Motor neuron (in vitro differentiated cells): ENCODE results near the gene POMT1. TPM values are rescaled to one million over a fixed set of nuclear protein-coding genes. Genes with fewer than 3 reads are reported as not detected.
"Not testable (repeated sequence)": the region's sequence is repeated elsewhere in the genome, so short reads cannot be mapped to it uniquely, and the experiment has no call there.

ENCODE experiments used
- ATAC-seq, 8 experiments: fragments of 200-7000 bp; cut with Tn5 transposase; replicated peaks in 6 of 8; 2 replicates each; pipeline ENCODE4 v1.8.0; 2021; ENCODE audit warnings: mild to moderate bottlenecking in 8 of 8, moderate library complexity in 8 of 8
- H3K27ac ChIP-seq, 2 donors: fragments of 250-450 bp; sonication (Bioruptor Pico); 2 replicates each; pipeline ENCODE4 v1.9.0; 2021; ENCODE audit warnings: antibody characterized with exemption in 2 of 2, mild to moderate bottlenecking in 2 of 2, moderate library complexity in 1 of 2
- H3K4me1 ChIP-seq, 2 donors: fragments of 250-450 bp; sonication (Bioruptor Pico); replicated peaks in 1 of 2; 2 replicates each; pipeline ENCODE4 v1.6.1; 2021; ENCODE audit warnings: antibody characterized with exemption in 2 of 2, mild to moderate bottlenecking in 2 of 2, moderate library complexity in 1 of 2
- H3K4me3 ChIP-seq, 5 donors: fragments of 250-450 bp; sonication (Bioruptor Pico); 2 replicates each; pipeline ENCODE4 v1.9.0; 2021; ENCODE audit warnings: antibody characterized with exemption in 5 of 5, mild to moderate bottlenecking in 5 of 5, moderate library complexity in 4 of 5
- WGBS, 10 experiments: fragments of 450-650 bp; shearing (Covaris generic); methylation state at CpG; one replicate each; pipeline ENCODE4 v1.0.0; 2022; 5-methylcytosine and 5-hydroxymethylcytosine counted together
- in situ Hi-C, 9 experiments: fragments of 400-800 bp; cut with MboI; loops; one replicate each; pipeline ENCODE4 v1.15.0; 2021; ENCODE audit warnings: low sequenced_read_pairs in 9 of 9, low pct_unique_long_range_greater_than_20kb in 2 of 9; ENCODE audit not compliant: unreplicated experiment in 9 of 9
- total RNA-seq, 8 experiments: library from RNA; unstranded; fragments of 300-600 nt; gene quantifications; 2 replicates each; pipeline versions ENCODE4 v1.2.3 to v1.2.4, GENCODE V29; 2022

The POMT1 gene
- total RNA-seq, 8 experiments from 2014 or later = 10.0 to 39.8 (median 26.0) TPM

- Histone ChIP-seq H3K4me3 (no peak overlapping the region), H3K27ac (no peak overlapping the region), H3K4me1 (no peaks in the 10 kb centered on the region)
- ATAC-seq = no peak
- in situ Hi-C loops = no loop called here
- WGBS, 10 experiments = 47 to 100% (median 73%) methylated on average over 2 to 7 of the region's 7 CpGs; no CpG with 5 or more reads in 2 of the 10 experiments
Observed at GRCh38 chr9:131539223-131539923, 36.7 kb downstream of the POMT1 start.

DNA sequence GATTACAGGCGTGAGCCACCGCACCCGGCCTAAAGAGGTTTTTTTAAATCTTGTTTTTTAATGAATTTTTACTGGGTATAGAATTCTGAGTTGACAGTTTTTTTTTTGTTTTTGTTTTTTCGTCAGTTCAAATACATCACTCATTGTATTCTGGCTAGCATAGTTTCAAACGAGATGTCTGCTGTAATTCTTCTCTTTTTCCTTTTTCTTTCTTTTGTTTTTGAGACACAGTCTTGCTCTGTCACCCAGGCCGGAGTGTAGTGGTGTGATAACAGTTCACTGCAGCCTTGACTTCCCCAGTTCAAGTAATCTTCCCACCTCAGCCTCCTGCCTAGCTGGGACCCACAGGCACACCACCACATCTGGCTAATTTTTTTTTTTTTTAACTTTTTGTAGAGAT, 40.4 kb downstream of the POMT1 start:
- in situ Hi-C loops = no loop called here

DNA sequence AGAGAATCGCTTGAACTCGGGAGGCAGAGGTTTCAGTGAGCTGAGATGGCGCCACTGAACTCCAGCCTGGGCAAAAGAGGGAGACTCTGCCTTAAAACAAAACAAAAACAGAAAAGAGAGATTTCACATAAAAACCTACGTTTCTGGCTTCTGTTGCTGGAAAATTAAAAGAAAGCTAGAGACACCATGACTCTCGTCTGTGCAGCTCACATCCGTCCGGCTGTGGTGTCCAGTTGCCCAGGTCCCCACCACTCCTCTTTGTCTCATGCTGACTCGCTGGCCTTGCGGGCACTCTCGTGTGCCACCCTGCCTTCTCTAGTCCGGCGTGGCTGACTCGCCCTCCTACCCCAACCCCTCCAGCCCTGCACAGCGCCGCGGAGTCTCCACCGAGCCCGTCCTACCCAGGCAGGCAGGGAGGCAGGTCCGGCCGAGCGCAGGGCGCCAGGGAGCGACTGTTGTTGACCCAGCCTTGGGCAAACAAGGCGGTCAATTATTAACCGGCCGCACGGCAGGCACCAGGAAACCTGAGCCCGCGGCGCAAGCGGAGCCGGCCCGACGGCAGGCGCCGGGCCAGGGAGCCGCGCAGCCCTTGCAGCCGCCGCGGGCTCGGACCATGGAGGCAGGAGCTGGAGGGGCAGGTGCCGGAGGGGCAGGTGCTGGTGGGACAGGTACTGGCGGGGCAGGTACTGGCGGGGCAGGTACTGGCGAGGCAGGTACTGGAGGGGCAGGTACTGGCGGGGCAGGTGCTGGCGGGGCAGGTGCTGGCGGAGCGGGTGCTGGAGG, 42.5 kb downstream of the POMT1 start, which contains the start of gene PRRT1B:
TSS of gene PRRT1B (plus strand) at position 521 of the 783 bp plus-strand sequence. CDS start at position 614, 93 bp downstream.
- 52 to 100% (median 86%) methylated on average over 2 to 12 of the region's 50 CpGs; no CpG with 5 or more reads in 2 of the 10 experiments for WGBS, 10 experiments
- in situ Hi-C loops = no loop called here
- Histone ChIP-seq H3K4me3 (peak within 1 kb of the TSS in 3 of 5 donors; percentile 3 to 20 (median 3)), H3K27ac (no peak within 1 kb of the TSS), H3K4me1 (peaks cover 0 to 2% of the 10 kb centered on the region in 2 donors)
- ATAC-seq = peak in 6 of 8 experiments; percentile 6 to 76 (median 19)

More for the DNA sequence above, 40.4 kb downstream of the POMT1 start:
- Histone ChIP-seq H3K4me1 (peaks cover 0 to 2% of the 10 kb centered on the region in 2 donors), H3K4me3 (no peak overlapping the region), H3K27ac (no peak overlapping the region)
- ATAC-seq = no peak
- WGBS, 10 experiments = 33 to 100% (median 88%) methylated on average over 2 to 6 of the region's 6 CpGs; no CpG with 5 or more reads in 2 of the 10 experiments

GRCh38 chr9:131545786-131546335, 43.1 kb downstream of the POMT1 start:
- H3K4me1 ChIP-seq = peaks cover 0 to 2% of the 10 kb centered on the region in 2 donors
- H3K4me3 ChIP-seq = peak overlapping the region in 3 of 5 donors; percentile 3 to 20 (median 3)
- ATAC-seq = peak in 6 of 8 experiments; percentile 19 to 53 (median 42)
- no CpG with 5 or more reads among the region's 30 CpGs for WGBS, 10 experiments
- no peak overlapping the region for H3K27ac ChIP-seq
- in situ Hi-C loops = no loop called here

DNA sequence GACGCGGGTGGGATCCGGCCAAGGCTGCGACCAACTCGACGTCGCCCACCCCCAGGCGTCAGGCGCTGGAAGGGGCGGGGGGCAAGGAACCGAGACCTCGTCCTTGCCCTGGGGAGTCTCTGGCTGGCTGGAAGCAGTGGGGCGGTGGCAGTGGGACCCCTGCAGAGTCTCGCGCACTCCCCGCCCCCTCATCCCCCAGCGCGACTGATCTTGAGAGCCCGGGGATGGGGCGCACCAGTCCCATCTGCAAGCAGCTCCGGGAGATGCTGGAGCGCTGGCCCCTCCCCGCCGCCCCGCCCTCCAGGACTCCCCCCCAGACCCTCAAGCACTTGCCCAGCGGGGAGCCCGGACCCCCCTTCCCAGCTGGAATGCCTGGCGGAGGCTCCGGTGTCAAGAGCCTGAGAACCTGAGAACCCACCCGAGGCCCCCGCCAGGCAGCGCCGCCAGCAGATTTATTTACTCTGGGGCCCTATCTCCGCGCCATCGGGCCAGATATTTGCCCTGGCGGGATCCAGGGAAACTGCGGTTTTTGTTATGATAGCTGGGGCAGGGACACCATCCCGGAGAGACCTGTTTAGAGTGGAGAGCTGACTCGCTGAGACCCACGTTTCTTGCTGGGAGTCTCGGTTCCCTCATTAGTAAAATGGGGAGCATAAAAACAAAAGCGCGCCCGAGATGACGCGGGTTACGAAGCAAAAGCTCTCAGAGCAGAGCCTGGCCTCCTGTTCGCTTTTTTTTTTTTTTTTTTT, 43.8 kb downstream of the POMT1 start:
- no peak overlapping the region for H3K27ac ChIP-seq
- WGBS, 10 experiments = 0 to 31% (median 7%) methylated on average over 1 to 12 of the region's 49 CpGs; no CpG with 5 or more reads in 2 of the 10 experiments
- peaks cover 0 to 2% of the 10 kb centered on the region in 2 donors for H3K4me1 ChIP-seq
- H3K4me3 ChIP-seq = peak overlapping the region in 4 of 5 donors; percentile 3 to 20 (median 12)
- in situ Hi-C loops = no loop called here
- ATAC-seq = peak; percentile 40 to 79 (median 70)

DNA sequence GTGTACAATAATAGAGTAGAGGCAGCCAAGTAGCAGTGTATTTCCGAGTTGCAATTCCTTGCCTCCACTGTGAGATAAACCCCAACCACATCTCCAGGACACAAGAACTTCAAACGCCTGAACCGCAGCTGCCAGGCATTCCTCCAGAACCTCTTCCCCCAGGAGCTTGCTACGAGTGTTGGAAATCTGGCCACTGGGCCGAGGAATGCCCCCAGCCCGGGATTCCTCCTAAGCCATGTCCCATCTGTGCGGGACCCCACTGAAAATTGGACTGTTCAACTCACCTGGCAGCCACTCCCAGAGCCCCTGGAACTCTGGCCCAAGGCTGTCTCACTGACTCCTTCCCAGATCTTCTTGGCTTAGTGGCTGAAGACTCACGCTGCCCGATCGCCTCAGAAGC, 46.5 kb downstream of the POMT1 start:
- H3K27ac ChIP-seq, in situ Hi-C loops, H3K4me1 ChIP-seq, H3K4me3 ChIP-seq, ATAC-seq: not testable (repeated sequence)
- WGBS, 10 experiments = 35 to 100% (median 73%) methylated on average over 1 to 6 of the region's 10 CpGs; no CpG with 5 or more reads in 5 of the 10 experiments

DNA sequence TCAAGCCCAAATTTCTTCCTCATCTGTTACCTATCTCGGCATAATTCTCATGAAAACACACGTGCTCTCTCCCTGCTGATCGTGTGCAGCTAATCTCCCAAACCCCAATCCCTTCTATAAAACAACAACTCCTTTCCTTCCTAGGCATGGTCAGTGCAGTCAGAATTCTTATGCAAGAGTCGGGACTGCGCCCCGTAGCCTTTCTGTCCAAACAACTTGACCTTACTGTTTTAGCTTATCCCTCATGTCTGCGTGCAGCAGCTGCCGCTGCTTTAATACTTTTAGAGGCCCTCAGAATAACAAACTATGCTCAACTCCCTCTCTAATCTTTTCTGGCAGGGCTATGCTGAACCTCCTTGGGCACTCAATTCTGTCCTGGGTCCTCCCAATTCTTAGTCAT, 47.7 kb downstream of the POMT1 start:
- H3K4me1 ChIP-seq, H3K4me3 ChIP-seq, in situ Hi-C loops, H3K27ac ChIP-seq, ATAC-seq: not testable (repeated sequence)
- WGBS, 10 experiments = 54 to 95% (median 82%) methylated on average over 2 to 7 of the region's 8 CpGs; no CpG with 5 or more reads in 1 of the 10 experiments

GRCh38 chr9:131552030-131552429, 49.3 kb downstream of the POMT1 start:
- in situ Hi-C loops = no loop called here
- no peak for ATAC-seq
- H3K27ac ChIP-seq = no peak overlapping the region

GRCh38 chr9:131554087-131554842, 51.5 kb downstream of the POMT1 start:
- in situ Hi-C loops = no loop called here
- 80 to 100% methylated on average over 1 to 2 of the region's 60 CpGs; no CpG with 5 or more reads in 8 of the 10 experiments for WGBS, 10 experiments
- Histone ChIP-seq H3K27ac (no peak overlapping the region), H3K4me3 (no peak overlapping the region), H3K4me1 (no peaks in the 10 kb centered on the region)
- peak in 1 of 8 experiments; percentile 47 for ATAC-seq

More at GRCh38 chr9:131552030-131552429, 49.3 kb downstream of the POMT1 start:
- H3K4me1 ChIP-seq = no peaks in the 10 kb centered on the region
- no peak overlapping the region for H3K4me3 ChIP-seq
- WGBS, 10 experiments = 79 to 100% (median 96%) methylated on average over 2 to 6 of the region's 6 CpGs; no CpG with 5 or more reads in 4 of the 10 experiments

- H3K4me3 ChIP-seq = no peak overlapping the region
- ATAC-seq = peak in 1 of 8 experiments; percentile 31
- H3K27ac ChIP-seq = no peak overlapping the region
- in situ Hi-C loops = no loop called here
- H3K4me1 ChIP-seq = no peaks in the 10 kb centered on the region
- 40% methylated on average over 3 of the region's 54 CpGs; no CpG with 5 or more reads in 9 of the 10 experiments for WGBS, 10 experiments
Observed at GRCh38 chr9:131554843-131555351, 52.2 kb downstream of the POMT1 start.

GRCh38 chr9:131555841-131556673, 53.3 kb downstream of the POMT1 start:
- no peak for ATAC-seq
- H3K4me1 ChIP-seq = no peaks in the 10 kb centered on the region
- no peak overlapping the region for H3K4me3 ChIP-seq
- H3K27ac ChIP-seq = no peak overlapping the region
- 0 to 100% (median 40%) methylated on average over 1 to 3 of the region's 15 CpGs; no CpG with 5 or more reads in 5 of the 10 experiments for WGBS, 10 experiments
- in situ Hi-C loops = no loop called here
